Activated CD4-positive, alpha-beta T cell treated with anti-CD3 and anti-CD28 coated beads, Interleukin-2, amount 10 ng/mL, durations not matched to agents 7 days and 5 days (primary cell): ENCODE results near the gene RETREG3. TPM values are rescaled to one million over a fixed set of nuclear protein-coding genes. Genes with fewer than 3 reads are reported as not detected.

Experiments used
- CTCF ChIA-PET: fragments of 350-600 bp; sonication (Branson Sonifier 250); formaldehyde crosslinking; loops from one replicate; lab custom pipeline; 2021; ENCODE audit warnings: antibody characterized with exemption; lab: Charles Lee
- POLR2A ChIA-PET: fragments of 350-600 bp; sonication (Branson Sonifier 250); formaldehyde crosslinking; loops from one replicate; lab custom pipeline; 2021; ENCODE audit warnings: antibody characterized with exemption; lab: Charles Lee
- DNase-seq: peaks from one replicate; pipeline ENCODE4 v3.0.0-alpha.2; 2020
- H3K27ac Mint-ChIP-seq: one replicate; pipeline ENCODE4 v1.8.0; 2021; ENCODE audit warnings: mild to moderate bottlenecking, moderate library complexity, mixed read lengths
- H3K27me3 Mint-ChIP-seq: one replicate; pipeline ENCODE4 v1.8.0; 2021; ENCODE audit warnings: mixed read lengths
- H3K36me3 Mint-ChIP-seq: one replicate; pipeline ENCODE4 v1.8.0; 2021; ENCODE audit warnings: low read depth, mixed read lengths
- H3K4me1 Mint-ChIP-seq: one replicate; pipeline ENCODE4 v1.8.0; 2021; ENCODE audit warnings: mixed read lengths
- H3K4me3 Mint-ChIP-seq: one replicate; pipeline ENCODE4 v1.8.0; 2021; ENCODE audit warnings: mild to moderate bottlenecking, moderate library complexity, mixed read lengths
- H3K9me3 Mint-ChIP-seq: one replicate; pipeline ENCODE4 v1.8.0; 2021; ENCODE audit warnings: mixed read lengths
- total RNA-seq, 2 experiments: library from RNA; stranded (reverse); gene quantifications; one replicate each; pipeline ENCODE4 v1.2.3, GENCODE V29; 2021

RETREG3 gene
- total RNA-seq, 2 experiments from 2014 or later: 60.2 to 65.9 TPM

GRCh38 chr17:42607769-42608168 lies 1.4 kb downstream of the RETREG3 start:
- no peaks in the 10 kb centered on the region for H3K9me3 Mint-ChIP-seq
- peak overlapping the region; percentile 98 for H3K4me3 Mint-ChIP-seq
- no peak overlapping the region for H3K27ac Mint-ChIP-seq
- no peaks in the 10 kb centered on the region for H3K27me3 Mint-ChIP-seq
- H3K4me1 Mint-ChIP-seq: peaks cover 45% of the 10 kb centered on the region
- H3K36me3 Mint-ChIP-seq: peaks cover 27% of the 10 kb centered on the region
- DNase-seq: no peak
- ChIA-PET POLR2A (interaction anchor here (0.7 to 1.4 kb wide), 2 partner anchors 29 to 223 kb away, joined by 3 to 8 read pairs; partner anchors contain the start of gene PSMC3IP), CTCF (interaction anchor here (0.5 to 3.0 kb wide), 7 partner anchors 9 to 132 kb away, joined by 3 to 13 read pairs (median 4); partner anchors contain the start of gene PSMC3IP)

DNA sequence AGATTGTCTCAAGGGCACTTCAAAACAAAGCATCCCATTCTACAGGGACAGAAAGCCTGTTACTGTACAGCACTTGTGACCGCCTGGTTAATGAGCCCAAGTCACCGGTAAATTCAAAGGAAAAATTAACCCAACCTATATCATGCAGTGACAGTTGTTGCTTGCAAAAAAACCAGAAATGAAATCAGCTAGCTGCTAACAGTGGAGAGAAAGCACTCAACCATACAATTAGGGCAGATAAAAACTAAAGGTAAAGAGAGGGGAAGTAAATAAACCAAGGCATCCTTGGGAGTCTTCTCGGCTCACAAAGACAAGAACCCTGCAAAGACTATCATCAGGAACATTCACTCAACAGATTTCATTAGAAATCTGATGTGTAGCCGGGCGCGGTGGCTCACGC lies 5.9 kb downstream of the RETREG3 start:
- CTCF ChIA-PET: no interaction called here
- H3K4me3 Mint-ChIP-seq: no peak overlapping the region
- peaks cover 37% of the 10 kb centered on the region for H3K4me1 Mint-ChIP-seq
- no peak for DNase-seq
- H3K27me3 Mint-ChIP-seq: no peaks in the 10 kb centered on the region
- POLR2A ChIA-PET: no interaction called here
- no peak overlapping the region for H3K27ac Mint-ChIP-seq
- H3K9me3 Mint-ChIP-seq: no peaks in the 10 kb centered on the region
- H3K36me3 Mint-ChIP-seq: peaks cover 28% of the 10 kb centered on the region

DNA sequence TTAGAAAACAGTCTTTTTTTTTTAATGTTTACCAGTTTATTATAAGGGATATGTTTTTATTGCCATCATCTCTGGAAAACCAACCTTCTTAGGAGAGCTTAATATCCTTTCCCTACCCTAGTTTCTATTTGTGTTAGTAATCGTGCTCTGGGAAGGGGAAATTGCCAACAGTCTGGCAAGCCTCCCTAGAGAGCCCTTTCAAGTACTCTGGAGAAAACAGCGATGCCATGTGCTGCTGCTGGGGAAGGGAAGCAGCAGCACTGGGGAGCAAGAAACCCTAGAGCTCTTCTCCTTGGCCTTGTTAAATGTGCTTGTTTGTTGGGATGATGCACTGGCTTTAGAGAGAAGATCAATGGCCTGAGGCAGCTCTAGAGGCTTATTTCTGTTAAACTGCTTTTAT lies 10.3 kb downstream of the RETREG3 start:
- CTCF ChIA-PET: interaction anchor here (0.8 to 3.1 kb wide), 6 partner anchors 9 to 370 kb away, joined by 3 to 13 read pairs (median 4); partner anchors contain the start of genes BECN1 and PSMC3IP
- H3K27ac Mint-ChIP-seq: no peak overlapping the region
- H3K4me1 Mint-ChIP-seq: peaks cover 2% of the 10 kb centered on the region
- no peaks in the 10 kb centered on the region for H3K27me3 Mint-ChIP-seq
- H3K4me3 Mint-ChIP-seq: no peak overlapping the region
- DNase-seq: no peak
- H3K36me3 Mint-ChIP-seq: peaks cover 20% of the 10 kb centered on the region
- no peaks in the 10 kb centered on the region for H3K9me3 Mint-ChIP-seq
- POLR2A ChIA-PET: no interaction called here

DNA sequence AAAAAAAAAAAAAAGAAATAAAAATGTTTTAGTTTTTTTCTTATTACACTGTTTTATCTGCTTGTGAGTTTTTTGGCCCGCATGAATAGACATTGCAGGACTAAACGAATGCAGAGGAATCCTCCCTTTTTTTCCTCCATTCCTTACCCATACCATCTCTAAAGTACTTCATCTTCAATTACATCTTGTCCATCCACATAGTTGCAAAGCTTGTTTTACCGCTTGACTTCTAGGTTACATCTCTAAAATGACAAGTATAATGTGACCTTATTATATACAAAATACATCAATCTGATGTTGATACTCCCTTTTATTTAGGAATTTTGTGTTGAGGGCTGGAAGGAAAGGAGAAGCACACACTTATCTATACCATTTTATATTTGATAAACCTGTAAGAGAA lies 12.8 kb downstream of the RETREG3 start:
- ChIA-PET POLR2A (interaction anchor here (0.5 kb wide), 1 partner anchor 32 kb away, joined by 3 read pairs; no protein-coding TSS in a partner anchor), CTCF (interaction anchor here (3.1 kb wide), 1 partner anchor 18 kb away, joined by 13 read pairs; the partner anchor contains the start of gene PSMC3IP)
- no peak for DNase-seq
- no peak overlapping the region for H3K27ac Mint-ChIP-seq
- no peak overlapping the region for H3K4me3 Mint-ChIP-seq
- no peaks in the 10 kb centered on the region for H3K9me3 Mint-ChIP-seq
- H3K4me1 Mint-ChIP-seq: peaks cover 8% of the 10 kb centered on the region
- H3K36me3 Mint-ChIP-seq: peaks cover 18% of the 10 kb centered on the region
- H3K27me3 Mint-ChIP-seq: no peaks in the 10 kb centered on the region

DNA sequence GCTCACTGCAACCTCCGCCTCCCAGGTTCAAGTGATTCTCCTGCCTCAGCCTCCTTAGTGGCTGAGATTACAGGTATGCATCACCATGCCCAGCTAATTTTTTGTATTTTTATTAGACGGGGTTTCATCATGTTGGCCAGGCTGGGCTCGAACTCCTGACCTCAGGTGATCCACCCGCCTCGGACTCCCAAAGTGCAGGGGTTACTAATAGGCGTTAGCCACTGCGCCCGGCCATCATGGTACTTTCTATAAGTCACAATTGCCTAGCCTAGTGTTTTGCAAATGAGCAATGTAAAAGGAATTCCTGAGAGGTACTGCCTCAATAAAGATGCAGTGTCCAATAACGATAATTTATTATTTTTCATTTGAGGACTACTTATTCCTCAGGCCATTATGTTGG lies 17.8 kb downstream of the RETREG3 start:
- no peak for DNase-seq
- Mint-ChIP-seq H3K36me3 (peaks cover 34% of the 10 kb centered on the region), H3K9me3 (no peaks in the 10 kb centered on the region), H3K27me3 (no peaks in the 10 kb centered on the region), H3K4me3 (no peak overlapping the region), H3K4me1 (peaks cover 16% of the 10 kb centered on the region), H3K27ac (no peak overlapping the region)
- ChIA-PET CTCF (interaction anchor here (2.9 kb wide), 1 partner anchor 13 kb away, joined by 11 read pairs; the partner anchor contains the start of gene PSMC3IP), POLR2A (no interaction called here)

GRCh38 chr17:42590886-42591285 lies 18.3 kb downstream of the RETREG3 start:
- peaks cover 16% of the 10 kb centered on the region for H3K4me1 Mint-ChIP-seq
- H3K9me3 Mint-ChIP-seq: no peaks in the 10 kb centered on the region
- no peak for DNase-seq
- CTCF ChIA-PET: interaction anchor here (2.9 kb wide), 1 partner anchor 13 kb away, joined by 11 read pairs; the partner anchor contains the start of gene PSMC3IP
- no peak overlapping the region for H3K27ac Mint-ChIP-seq
- peaks cover 33% of the 10 kb centered on the region for H3K36me3 Mint-ChIP-seq
- H3K27me3 Mint-ChIP-seq: no peaks in the 10 kb centered on the region
- POLR2A ChIA-PET: no interaction called here
- H3K4me3 Mint-ChIP-seq: no peak overlapping the region

GRCh38 chr17:42586514-42587230 lies 22.5 kb downstream of the RETREG3 start:
- POLR2A ChIA-PET: interaction anchor here (0.7 kb wide), 1 partner anchor 82 kb away, joined by 3 read pairs; no protein-coding TSS in a partner anchor
- H3K4me3 Mint-ChIP-seq: no peak overlapping the region
- H3K36me3 Mint-ChIP-seq: peaks cover 62% of the 10 kb centered on the region

DNA sequence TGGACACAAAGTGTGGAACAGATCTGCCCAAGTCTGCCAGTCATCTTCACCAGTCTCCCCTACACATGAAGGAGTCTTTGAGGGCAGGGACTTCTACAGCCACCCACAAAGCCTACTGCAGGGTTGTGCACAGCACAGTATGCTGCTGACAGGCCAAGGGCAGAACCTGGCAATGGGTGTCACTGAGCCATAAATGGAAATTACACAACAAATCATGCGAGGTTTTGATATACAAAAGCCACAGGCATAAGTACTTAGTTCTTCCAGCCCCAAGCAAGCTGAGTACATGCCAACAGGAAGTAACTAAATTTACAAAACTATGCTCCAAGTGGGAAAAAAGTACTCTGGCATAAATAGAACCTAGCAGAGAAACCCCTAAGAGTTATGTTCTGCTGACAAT lies 23.8 kb downstream of the RETREG3 start:
- no peak for DNase-seq
- Mint-ChIP-seq H3K4me3 (no peak overlapping the region), H3K27me3 (no peaks in the 10 kb centered on the region), H3K27ac (no peak overlapping the region), H3K4me1 (peaks cover 2% of the 10 kb centered on the region), H3K36me3 (peaks cover 56% of the 10 kb centered on the region), H3K9me3 (no peaks in the 10 kb centered on the region)
- ChIA-PET POLR2A (no interaction called here), CTCF (no interaction called here)

More at GRCh38 chr17:42586514-42587230, 22.5 kb downstream of the RETREG3 start:
- peaks cover 10% of the 10 kb centered on the region for H3K4me1 Mint-ChIP-seq
- no peaks in the 10 kb centered on the region for H3K9me3 Mint-ChIP-seq
- CTCF ChIA-PET: interaction anchor here (2.1 kb wide), 1 partner anchor 8 kb away, joined by 12 read pairs; the partner anchor contains the start of gene PSMC3IP
- no peak for DNase-seq
- no peaks in the 10 kb centered on the region for H3K27me3 Mint-ChIP-seq
- no peak overlapping the region for H3K27ac Mint-ChIP-seq

DNA sequence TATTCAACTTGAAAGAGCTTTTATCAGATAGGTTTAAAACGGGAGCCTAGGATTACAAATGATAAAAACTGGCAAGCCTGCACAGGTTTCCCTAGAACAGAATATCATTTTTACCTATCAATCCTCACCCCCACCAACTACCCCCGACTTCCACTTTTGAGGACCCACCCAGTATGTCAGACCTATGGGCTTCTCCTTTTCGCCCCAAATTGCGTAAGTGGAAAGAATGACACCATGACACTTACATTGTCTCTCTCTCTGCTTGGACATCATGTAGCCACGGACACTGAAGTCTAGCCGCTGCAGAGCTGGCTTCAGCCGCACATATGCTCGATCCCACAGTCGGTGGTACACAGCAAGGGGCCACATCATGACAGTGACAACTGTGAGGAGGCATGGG lies 24.3 kb downstream of the RETREG3 start:
- peaks cover 54% of the 10 kb centered on the region for H3K36me3 Mint-ChIP-seq
- H3K27me3 Mint-ChIP-seq: no peaks in the 10 kb centered on the region
- no peak for DNase-seq
- H3K4me3 Mint-ChIP-seq: no peak overlapping the region
- H3K27ac Mint-ChIP-seq: no peak overlapping the region
- H3K9me3 Mint-ChIP-seq: no peaks in the 10 kb centered on the region
- ChIA-PET POLR2A (no interaction called here), CTCF (interaction anchor here (1.4 kb wide), 1 partner anchor 20 kb away, joined by 3 read pairs; no protein-coding TSS in a partner anchor)
- H3K4me1 Mint-ChIP-seq: no peaks in the 10 kb centered on the region

- DNase-seq: no peak
- no peak overlapping the region for H3K4me3 Mint-ChIP-seq
- POLR2A ChIA-PET: no interaction called here
- H3K27me3 Mint-ChIP-seq: no peaks in the 10 kb centered on the region
- no peaks in the 10 kb centered on the region for H3K9me3 Mint-ChIP-seq
- CTCF ChIA-PET: no interaction called here
- H3K4me1 Mint-ChIP-seq: peaks cover 15% of the 10 kb centered on the region
- no peak overlapping the region for H3K27ac Mint-ChIP-seq
- H3K36me3 Mint-ChIP-seq: peaks cover 37% of the 10 kb centered on the region
Measured at GRCh38 chr17:42581744-42582270, 27.4 kb downstream of the RETREG3 start.

DNA sequence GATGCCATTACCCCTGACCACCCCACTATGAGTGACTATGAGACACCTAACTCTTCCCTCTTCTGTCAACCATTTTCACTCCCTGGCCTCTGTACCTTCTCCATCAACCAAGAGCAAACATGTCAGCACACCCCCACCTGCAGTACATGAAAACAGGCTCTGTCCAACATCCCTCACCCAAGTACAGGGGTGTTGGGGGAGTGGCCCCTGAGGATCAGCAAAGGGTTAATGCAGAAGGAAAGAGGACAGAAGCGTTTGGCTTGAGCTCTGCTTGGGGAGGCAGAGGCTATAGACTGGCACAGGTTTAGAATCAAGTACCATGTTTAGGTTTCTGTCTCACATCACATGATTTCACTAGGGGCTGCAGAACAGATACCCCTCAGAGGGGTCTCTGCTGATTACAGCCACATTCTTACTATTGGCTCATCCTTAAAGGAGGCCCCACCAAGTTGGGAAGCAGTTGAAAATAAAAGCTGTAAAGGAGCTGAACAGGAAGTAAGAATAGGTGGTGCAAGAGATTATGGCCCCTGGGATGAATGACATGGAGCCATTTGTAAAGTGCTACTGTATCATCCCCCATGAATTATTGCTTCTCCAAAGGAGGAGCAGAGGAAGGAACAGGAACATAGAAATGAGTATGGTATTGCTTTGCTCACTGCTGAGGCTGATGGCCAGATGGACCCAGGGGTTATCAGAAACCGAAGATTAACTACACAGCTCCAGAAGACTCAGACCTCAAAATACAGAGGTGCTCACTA lies 29.2 kb downstream of the RETREG3 start:
- Mint-ChIP-seq H3K27me3 (no peaks in the 10 kb centered on the region), H3K36me3 (peaks cover 41% of the 10 kb centered on the region), H3K4me1 (peaks cover 31% of the 10 kb centered on the region), H3K27ac (no peak overlapping the region), H3K9me3 (no peaks in the 10 kb centered on the region), H3K4me3 (no peak overlapping the region)
- ChIA-PET POLR2A (no interaction called here), CTCF (interaction anchor here (1.2 to 3.8 kb wide), 4 partner anchors 10 to 189 kb away, joined by 3 to 20 read pairs (median 7); no protein-coding TSS in a partner anchor)
- no peak for DNase-seq

GRCh38 chr17:42578282-42578869 lies 30.8 kb downstream of the RETREG3 start:
- DNase-seq: peak; percentile 76
- Mint-ChIP-seq H3K9me3 (no peaks in the 10 kb centered on the region), H3K27ac (peak overlapping the region; percentile 94), H3K36me3 (peaks cover 38% of the 10 kb centered on the region), H3K4me1 (peaks cover 36% of the 10 kb centered on the region), H3K27me3 (no peaks in the 10 kb centered on the region), H3K4me3 (peak overlapping the region; percentile 97)
- POLR2A ChIA-PET: interaction anchor here (0.6 to 1.6 kb wide), 7 partner anchors 30 to 246 kb away, joined by 3 to 9 read pairs (median 6); partner anchors contain the start of genes BECN1, COA3 and NAGLU
- CTCF ChIA-PET: interaction anchor here (0.5 to 3.8 kb wide), 60 partner anchors 8 to 1327 kb away, joined by 3 to 38 read pairs (median 4); partner anchors contain the start of genes BECN1, CCR10, CNTD1 and COA3
